IMR-90 (cell line): ENCODE results near the gene SLC2A1. TPM values are rescaled to one million over a fixed set of nuclear protein-coding genes. Genes with fewer than 3 reads are reported as not detected.

Experiments used
- ATAC-seq: fragments of 200-7000 bp; cut with Tn5 transposase; 2 replicates; pipeline ENCODE4 v1.9.1; 2020; ENCODE audit warnings: low read depth, mild to moderate bottlenecking, moderate library complexity
- BruUV-seq: library from RNA; stranded (reverse); fragments of 400-500 nt; replicated peaks from 2 replicates; lab custom pipeline; 2021; lab: Mats Ljungman, UMichigan
- CTCF ChIA-PET: fragments of 300-600 bp; formaldehyde crosslinking; extraction: SDS; loops from one replicate; lab custom pipeline; 2021; ENCODE audit warnings: antibody characterized with exemption; lab: Yijun Ruan, JAX
- POLR2A ChIA-PET: fragments of 300-600 bp; sonication (Branson Sonifier 250); formaldehyde crosslinking; loops from one replicate; lab custom pipeline; 2022; ENCODE audit warnings: antibody characterized with exemption; ENCODE audit not compliant: unreplicated experiment; lab: Charles Lee
- DNase-seq: peaks from one replicate; pipeline ENCODE4 v3.0.0; 2013
- H2AFZ ChIP-seq: replicated peaks from 2 replicates; pipeline ENCODE3; 2013; ENCODE audit warnings: low read length, mild to moderate bottlenecking; ENCODE audit not compliant: poor library complexity
- H2AK5ac ChIP-seq: 2 replicates; pipeline ENCODE4 v1.6.1; 2013; ENCODE audit warnings: low read depth, low read length, inconsistent platforms
- H2AK9ac ChIP-seq: replicated peaks from 2 replicates; pipeline ENCODE3; 2013; ENCODE audit warnings: mild to moderate bottlenecking, low read depth, low read length, moderate library complexity; ENCODE audit not compliant: poor library complexity
- H2BK120ac ChIP-seq: 2 replicates; pipeline ENCODE4 v1.6.1; 2013; ENCODE audit warnings: low read depth, low read length, inconsistent platforms
- H2BK15ac ChIP-seq: 3 replicates; pipeline ENCODE4 v1.6.1; 2013; ENCODE audit warnings: low read depth, low read length, inconsistent platforms
- H2BK20ac ChIP-seq: 2 replicates; pipeline ENCODE4 v1.6.1; 2013; ENCODE audit warnings: low read depth, mild to moderate bottlenecking, inconsistent platforms, low read length, moderate library complexity
- H2BK5ac ChIP-seq: 2 replicates; pipeline ENCODE4 v1.6.1; 2013; ENCODE audit warnings: mild to moderate bottlenecking, low read depth, low read length, inconsistent platforms; ENCODE audit not compliant: poor library complexity, severe bottlenecking
- H3K14ac ChIP-seq: replicated peaks from 2 replicates; pipeline ENCODE4 v1.6.1; 2013; ENCODE audit warnings: low read depth, low read length, inconsistent platforms
- H3K18ac ChIP-seq: 2 replicates; pipeline ENCODE4 v1.6.1; 2013; ENCODE audit warnings: low read depth, low read length, control low read depth
- H3K23ac ChIP-seq: 2 replicates; pipeline ENCODE4 v1.6.1; 2013; ENCODE audit warnings: low read depth, low read length, inconsistent platforms
- H3K27ac ChIP-seq: 2 replicates; pipeline ENCODE4 v1.5.1; 2013; ENCODE audit warnings: mild to moderate bottlenecking, control low read depth, low read length; ENCODE audit not compliant: insufficient read depth
- H3K27me3 ChIP-seq: 2 replicates; pipeline ENCODE4 v1.6.1; 2013; ENCODE audit warnings: low read length; ENCODE audit not compliant: control insufficient read depth, insufficient read depth
- H3K36me3 ChIP-seq: 2 replicates; pipeline ENCODE4 v1.6.1; 2013; ENCODE audit warnings: low read length, mixed read lengths; ENCODE audit not compliant: control insufficient read depth, insufficient read depth
- H3K4ac ChIP-seq: 2 replicates; pipeline ENCODE4 v1.6.1; 2013; ENCODE audit warnings: low read depth, low read length, inconsistent platforms
- H3K4me1 ChIP-seq: 2 replicates; pipeline ENCODE4 v1.6.1; 2013; ENCODE audit warnings: low read length, mixed read lengths; ENCODE audit not compliant: control insufficient read depth, insufficient read depth
- H3K4me2 ChIP-seq: 2 replicates; pipeline ENCODE4 v1.6.1; 2013; ENCODE audit warnings: low read depth, mild to moderate bottlenecking, control low read depth, low read length, moderate library complexity
- H3K4me3 ChIP-seq: 2 replicates; pipeline ENCODE4 v1.5.1; 2013; ENCODE audit warnings: low read depth, mild to moderate bottlenecking, control low read depth, low read length, moderate library complexity; ENCODE audit not compliant: insufficient read depth
- H3K56ac ChIP-seq: 2 replicates; pipeline ENCODE4 v1.6.1; 2013; ENCODE audit warnings: low read length, inconsistent platforms; ENCODE audit not compliant: insufficient read depth; ENCODE audit errors: extremely low read depth
- H3K79me1 ChIP-seq, 2 experiments: 2 replicates each; pipeline ENCODE4 v1.6.1; 2013; ENCODE audit warnings: low read length in 2 of 2, inconsistent platforms in 1 of 2, low read depth in 1 of 2
- H3K9ac ChIP-seq: 2 replicates; pipeline ENCODE4 v1.6.1; 2013; ENCODE audit warnings: low read depth, low read length, control low read depth
- H3K9me1 ChIP-seq: 2 replicates; pipeline ENCODE4 v1.6.1; 2013; ENCODE audit warnings: low read length, inconsistent platforms; ENCODE audit not compliant: insufficient read depth
- H3K9me3 ChIP-seq: 2 replicates; pipeline ENCODE4 v1.6.1; 2013; ENCODE audit warnings: low read length; ENCODE audit not compliant: control insufficient read depth, insufficient read depth
- H4K20me1 ChIP-seq: 2 replicates; pipeline ENCODE4 v1.6.1; 2013; ENCODE audit warnings: low read length, inconsistent platforms; ENCODE audit not compliant: insufficient read depth
- H4K5ac ChIP-seq: 2 replicates; pipeline ENCODE4 v1.6.1; 2013; ENCODE audit warnings: mild to moderate bottlenecking, low read depth, low read length, control low read depth
- H4K8ac ChIP-seq, 2 experiments: 2 replicates each; pipeline ENCODE4 v1.6.1; 2013; ENCODE audit warnings: low read depth in 2 of 2, low read length in 2 of 2, control low read depth in 1 of 2, inconsistent platforms in 1 of 2
- H4K91ac ChIP-seq: 2 replicates; pipeline ENCODE4 v1.6.1; 2013; ENCODE audit warnings: low read depth, low read length, inconsistent platforms; ENCODE audit not compliant: insufficient read depth
- MAZ ChIP-seq: IDR thresholded peaks from 2 replicates; pipeline ENCODE4 v1.6.1; 2012; ENCODE audit warnings: low read depth, mild to moderate bottlenecking, low read length, improper control_type of control experiment, moderate library complexity, borderline replicate concordance
- MXI1 ChIP-seq: IDR thresholded peaks from 2 replicates; pipeline ENCODE4 v1.6.1; 2012; ENCODE audit warnings: low read depth, mild to moderate bottlenecking, low read length, moderate library complexity, borderline replicate concordance
- NFE2L2 ChIP-seq: fragments of 150-350 bp; IDR thresholded peaks from 2 replicates; pipeline ENCODE4 v1.6.1; 2016; ENCODE audit warnings: low read depth, mild to moderate bottlenecking, low read length
- POLR2A ChIP-seq: IDR thresholded peaks from 2 replicates; pipeline ENCODE4 v1.6.1; 2012; ENCODE audit warnings: mild to moderate bottlenecking, low read depth, low read length
- RAD21 ChIP-seq: IDR thresholded peaks from 2 replicates; pipeline ENCODE4 v1.6.1; 2012; ENCODE audit warnings: low read length, improper control_type of control experiment
- RCOR1 ChIP-seq: IDR thresholded peaks from 2 replicates; pipeline ENCODE4 v1.6.1; 2012; ENCODE audit warnings: mild to moderate bottlenecking, low read length, improper control_type of control experiment; ENCODE audit not compliant: insufficient replicate concordance
- SMC3 ChIP-seq: fragments of 150-350 bp; IDR thresholded peaks from 2 replicates; pipeline ENCODE4 v1.6.1; 2016; ENCODE audit warnings: low read depth, mild to moderate bottlenecking, antibody characterized with exemption, low read length, moderate library complexity
- WGBS, 2 experiments: methylation state at CpG; one replicate each; pipeline versions ENCODE4 v1.1.5 to v1.1.7; 2013; ENCODE audit warnings: missing lambda C conversion rate in 2 of 2; ENCODE audit not compliant: insufficient read length in 1 of 2; ENCODE audit errors: extremely low coverage in 2 of 2; 5-methylcytosine and 5-hydroxymethylcytosine counted together
- dilution Hi-C: fragments of 300-500 bp; cut with HindIII; formaldehyde crosslinking; loops from one replicate; pipeline ENCODE4 v1.14.3; 2018; ENCODE audit warnings: low sequenced_read_pairs; ENCODE audit not compliant: unreplicated experiment
- in situ Hi-C: fragments of 300-500 bp; cut with MboI; formaldehyde crosslinking; loops from 3 replicates; pipeline ENCODE4 v1.14.3; 2019; ENCODE audit warnings: low sequenced_read_pairs, inconsistent platforms, mixed read lengths
- intact Hi-C: fragments of 100-400 bp; cut with micrococcal nuclease; formaldehyde crosslinking; loops from 2 replicates; pipeline ENCODE4 v1.10.0; 2022
- polyA plus RNA-seq, 3 experiments: library from polyadenylated mRNA; depleted of rRNA; stranded (reverse); fragments of >200 nt; gene quantifications; 2 replicates each; pipeline ENCODE4 v1.2.3, GENCODE V29; 2012; ENCODE audit warnings: low replicate concordance in 1 of 3
- total RNA-seq: library from RNA; depleted of rRNA; stranded (reverse); fragments of >200 nt; gene quantifications from 2 replicates; pipeline ENCODE4 v1.2.3, GENCODE V29; 2012
- TF ChIP-seq, protein P1 (sequence below): fragments of 150-350 bp; IDR thresholded peaks from 2 replicates; pipeline ENCODE4 v1.6.1; 2016; ENCODE audit warnings: low read depth, mild to moderate bottlenecking, low read length, moderate library complexity, borderline replicate concordance
- TF ChIP-seq, protein P2 (sequence below): conservative IDR thresholded peaks from 2 replicates; pipeline ENCODE4 v1.5.1; 2012; ENCODE audit warnings: mild to moderate bottlenecking, low read depth, low read length, improper control_type of control experiment

The SLC2A1 gene
- total and polyA plus RNA-seq, 2 of the 4 experiments (the other 2 are of a cell fraction), result 200 to 395 TPM

DNA sequence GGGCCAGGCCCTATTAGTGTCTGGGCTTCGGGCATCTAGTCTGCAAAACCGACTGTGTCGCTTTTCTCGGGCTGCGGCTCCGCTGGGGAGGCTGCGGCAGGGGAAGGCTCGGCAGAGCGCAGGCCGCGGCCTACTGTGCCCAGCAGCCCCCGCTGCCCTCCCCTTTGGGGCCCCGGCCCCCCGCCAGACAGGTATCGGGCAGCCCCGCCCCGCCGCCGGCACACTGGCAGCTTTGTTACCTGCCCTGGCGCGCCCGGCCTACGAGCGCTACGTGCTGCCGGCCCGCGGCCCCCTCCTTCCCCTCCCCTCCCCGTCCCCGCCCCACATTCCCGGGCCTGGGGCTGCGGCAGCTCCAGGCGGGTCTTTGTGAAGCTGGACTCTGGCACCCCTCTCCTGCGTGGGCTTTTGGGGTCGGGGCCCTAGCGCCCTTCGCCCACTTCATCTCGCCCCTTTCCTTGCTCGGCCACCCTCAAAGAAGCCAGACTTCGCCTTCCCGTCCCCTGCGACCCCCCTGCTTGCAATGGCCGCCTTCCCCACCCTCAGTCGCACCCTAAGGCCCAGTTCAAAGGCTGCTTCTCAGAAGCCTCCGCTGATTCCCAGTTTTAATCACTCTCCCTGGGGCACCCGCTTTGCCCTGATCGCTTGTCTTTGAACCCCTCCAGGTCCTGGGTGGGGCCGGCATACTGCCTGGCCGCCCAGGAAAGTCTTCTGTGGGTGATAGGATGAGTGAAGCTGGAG, 48.9 kb upstream of the SLC2A1 start:
- Histone ChIP-seq H4K91ac (no peak overlapping the region), H3K4me2 (no peak overlapping the region), H3K9ac (no peak overlapping the region), H3K4me3 (no peak overlapping the region), H2BK120ac (no peak overlapping the region), H3K56ac (no peak overlapping the region), H3K23ac (no peak overlapping the region), H3K36me3 (no peaks in the 10 kb centered on the region), H3K27me3 (peaks cover 9% of the 10 kb centered on the region), H2BK5ac (no peak overlapping the region), H2AFZ (peak overlapping the region; percentile 60), H3K4me1 (no peaks in the 10 kb centered on the region), H4K8ac (no peak overlapping the region), H3K9me3 (no peaks in the 10 kb centered on the region), H3K9me1 (no peaks in the 10 kb centered on the region), H3K27ac (no peak overlapping the region), H3K14ac (no peak overlapping the region), H2AK5ac (no peak overlapping the region), H2AK9ac (no peak overlapping the region), H3K4ac (no peak overlapping the region), H4K20me1 (no peaks in the 10 kb centered on the region), H2BK20ac (no peak overlapping the region), H2BK15ac (no peak overlapping the region), H3K18ac (no peak overlapping the region), H4K5ac (no peak overlapping the region), H3K79me1 (no peaks in the 10 kb centered on the region)
- BruUV-seq, result no TSS peak
- ATAC-seq, result no peak
- dilution Hi-C loops (no loop called here), in situ Hi-C loops (no loop called here), intact Hi-C loops (no loop called here)
- ChIA-PET POLR2A (interaction anchor here (0.6 kb wide), 1 partner anchor 18 kb away, joined by 3 read pairs; no protein-coding TSS in a partner anchor), CTCF (no interaction called here)
- DNase-seq, result no peak
- TF ChIP-seq SMC3, result no peak
- no peak for TF ChIP-seq MXI1
- no peak for TF ChIP-seq NFE2L2
- TF ChIP-seq MAZ, result no peak
- TF ChIP-seq RCOR1, result no peak
- TF ChIP-seq, protein P1, sequence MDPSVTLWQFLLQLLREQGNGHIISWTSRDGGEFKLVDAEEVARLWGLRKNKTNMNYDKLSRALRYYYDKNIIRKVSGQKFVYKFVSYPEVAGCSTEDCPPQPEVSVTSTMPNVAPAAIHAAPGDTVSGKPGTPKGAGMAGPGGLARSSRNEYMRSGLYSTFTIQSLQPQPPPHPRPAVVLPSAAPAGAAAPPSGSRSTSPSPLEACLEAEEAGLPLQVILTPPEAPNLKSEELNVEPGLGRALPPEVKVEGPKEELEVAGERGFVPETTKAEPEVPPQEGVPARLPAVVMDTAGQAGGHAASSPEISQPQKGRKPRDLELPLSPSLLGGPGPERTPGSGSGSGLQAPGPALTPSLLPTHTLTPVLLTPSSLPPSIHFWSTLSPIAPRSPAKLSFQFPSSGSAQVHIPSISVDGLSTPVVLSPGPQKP, result no peak
- TF ChIP-seq POLR2A, result no peak
- no peak for TF ChIP-seq RAD21
- TF ChIP-seq, protein P2, sequence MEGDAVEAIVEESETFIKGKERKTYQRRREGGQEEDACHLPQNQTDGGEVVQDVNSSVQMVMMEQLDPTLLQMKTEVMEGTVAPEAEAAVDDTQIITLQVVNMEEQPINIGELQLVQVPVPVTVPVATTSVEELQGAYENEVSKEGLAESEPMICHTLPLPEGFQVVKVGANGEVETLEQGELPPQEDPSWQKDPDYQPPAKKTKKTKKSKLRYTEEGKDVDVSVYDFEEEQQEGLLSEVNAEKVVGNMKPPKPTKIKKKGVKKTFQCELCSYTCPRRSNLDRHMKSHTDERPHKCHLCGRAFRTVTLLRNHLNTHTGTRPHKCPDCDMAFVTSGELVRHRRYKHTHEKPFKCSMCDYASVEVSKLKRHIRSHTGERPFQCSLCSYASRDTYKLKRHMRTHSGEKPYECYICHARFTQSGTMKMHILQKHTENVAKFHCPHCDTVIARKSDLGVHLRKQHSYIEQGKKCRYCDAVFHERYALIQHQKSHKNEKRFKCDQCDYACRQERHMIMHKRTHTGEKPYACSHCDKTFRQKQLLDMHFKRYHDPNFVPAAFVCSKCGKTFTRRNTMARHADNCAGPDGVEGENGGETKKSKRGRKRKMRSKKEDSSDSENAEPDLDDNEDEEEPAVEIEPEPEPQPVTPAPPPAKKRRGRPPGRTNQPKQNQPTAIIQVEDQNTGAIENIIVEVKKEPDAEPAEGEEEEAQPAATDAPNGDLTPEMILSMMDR, result no peak
- 63% methylated on average over 21 of the region's 49 CpGs; no CpG with 5 or more reads in 1 of the 2 experiments for WGBS, 2 experiments
